Activated CD8-positive, alpha-beta memory T cell treated with anti-CD3 and anti-CD28 coated beads for 36 hours (primary cell): ENCODE results near the gene ZSCAN31. TPM values are rescaled to one million over a fixed set of nuclear protein-coding genes. Genes with fewer than 3 reads are reported as not detected.

Source experiments
- CTCF ChIA-PET: fragments of 350-600 bp; sonication (Branson Sonifier 250); formaldehyde crosslinking; loops from one replicate; lab custom pipeline; 2021; ENCODE audit warnings: antibody characterized with exemption; lab: Charles Lee
- POLR2A ChIA-PET: fragments of 350-600 bp; sonication (Branson Sonifier 250); formaldehyde crosslinking; loops from one replicate; lab custom pipeline; 2021; ENCODE audit warnings: antibody characterized with exemption; lab: Charles Lee
- total RNA-seq, 2 experiments: library from RNA; stranded (reverse); gene quantifications; one replicate each; pipeline ENCODE4 v1.2.3, GENCODE V29; 2021

Gene ZSCAN31
- total RNA-seq, 2 experiments from 2014 or later: 0.61 to 1.5 TPM

- ChIA-PET POLR2A (no interaction called here), CTCF (interaction anchor here (1.2 to 2.0 kb wide), 5 partner anchors 17 to 229 kb away, joined by 5 to 12 read pairs (median 8); partner anchors contain the start of genes PGBD1, ZKSCAN8 and ZSCAN26)
Observed at GRCh38 chr6:28354688-28355554, 19.0 kb upstream of the ZSCAN31 start.

- ChIA-PET POLR2A (no interaction called here), CTCF (no interaction called here)
Observed at GRCh38 chr6:28353981-28354676, 18.2 kb upstream of the ZSCAN31 start.

GRCh38 chr6:28353356-28353755, 17.4 kb upstream of the ZSCAN31 start:
- POLR2A ChIA-PET: no interaction called here
- CTCF ChIA-PET: no interaction called here

- POLR2A ChIA-PET: no interaction called here
Observed at GRCh38 chr6:28351493-28351925, 15.6 kb upstream of the ZSCAN31 start.

GRCh38 chr6:28351087-28351486, 15.1 kb upstream of the ZSCAN31 start:
- ChIA-PET CTCF (no interaction called here), POLR2A (no interaction called here)

More at GRCh38 chr6:28351493-28351925, 15.6 kb upstream of the ZSCAN31 start:
- CTCF ChIA-PET: interaction anchor here (0.8 kb wide), 1 partner anchor 13 kb away, joined by 4 read pairs; no protein-coding TSS in a partner anchor

- POLR2A ChIA-PET: interaction anchor here (0.6 kb wide), 1 partner anchor 83 kb away, joined by 3 read pairs; the partner anchor contains the start of gene ZSCAN26
- CTCF ChIA-PET: no interaction called here
Observed at GRCh38 chr6:28349892-28350737, 14.2 kb upstream of the ZSCAN31 start, which contains the start of gene ZKSCAN3. ZKSCAN3 (plus strand) TSS chr6:28349947; CDS start chr6:28359587, 9,640 bp downstream.

- ChIA-PET POLR2A (interaction anchor here (0.6 kb wide), 1 partner anchor 82 kb away, joined by 3 read pairs; the partner anchor contains the start of gene ZSCAN26), CTCF (no interaction called here)
Observed at GRCh38 chr6:28349344-28349891, 13.5 kb upstream of the ZSCAN31 start.

GRCh38 chr6:28347119-28347518, 11.2 kb upstream of the ZSCAN31 start:
- ChIA-PET CTCF (no interaction called here), POLR2A (no interaction called here)

- CTCF ChIA-PET: interaction anchor here (0.7 kb wide), 2 partner anchors 13 to 204 kb away, joined by 4 read pairs; partner anchors contain the start of gene ZKSCAN8
- POLR2A ChIA-PET: no interaction called here
Observed at GRCh38 chr6:28345201-28345600, 9.3 kb upstream of the ZSCAN31 start.

- ChIA-PET POLR2A (no interaction called here), CTCF (no interaction called here)
Observed at GRCh38 chr6:28343898-28344677, 8.1 kb upstream of the ZSCAN31 start.

GRCh38 chr6:28340310-28341095, 4.6 kb upstream of the ZSCAN31 start:
- ChIA-PET POLR2A (no interaction called here), CTCF (no interaction called here)

- POLR2A ChIA-PET: interaction anchor here (0.5 to 0.9 kb wide), 2 partner anchors 195 to 261 kb away, joined by 3 to 7 read pairs; partner anchors contain the start of gene ZKSCAN8
- CTCF ChIA-PET: interaction anchor here (1.6 kb wide), 1 partner anchor 19 kb away, joined by 5 read pairs; no protein-coding TSS in a partner anchor
Observed at GRCh38 chr6:28337121-28337520, 1.2 kb upstream of the ZSCAN31 start.

- POLR2A ChIA-PET: no interaction called here
- CTCF ChIA-PET: interaction anchor here (1.1 to 1.6 kb wide), 2 partner anchors 19 to 211 kb away, joined by 3 to 5 read pairs; no protein-coding TSS in a partner anchor
Observed at GRCh38 chr6:28336284-28337120, 554 bp upstream of the ZSCAN31 start.

GRCh38 chr6:28335040-28335563, 846 bp downstream of the ZSCAN31 start:
- CTCF ChIA-PET: interaction anchor here (1.1 kb wide), 1 partner anchor 209 kb away, joined by 3 read pairs; no protein-coding TSS in a partner anchor
- POLR2A ChIA-PET: interaction anchor here (0.6 to 1.1 kb wide), 3 partner anchors 83 to 497 kb away, joined by 3 read pairs; partner anchors contain the start of gene ZKSCAN4

- ChIA-PET POLR2A (no interaction called here), CTCF (no interaction called here)
Observed at GRCh38 chr6:28334286-28335039, 1.5 kb downstream of the ZSCAN31 start.
